DOHH2 (cell line): Measurements from ENCODE around the gene WRAP73.

Source experiments
- H3F3A ChIP-seq: fragments of 200-600 bp; sonication (generic), shearing (Covaris generic); 2 replicates; pipeline ENCODE4 v1.6.0; 2016; ENCODE audit warnings: antibody characterized with exemption, mild to moderate bottlenecking; ENCODE audit not compliant: control insufficient read depth, insufficient read depth
- H3K27ac ChIP-seq: fragments of 200-600 bp; sonication (generic); 2 replicates; pipeline ENCODE4 v1.5.1; 2014; ENCODE audit warnings: low read depth, mild to moderate bottlenecking, low read length, moderate library complexity
- H3K27me3 ChIP-seq: fragments of 200-600 bp; sonication (generic); 2 replicates; pipeline ENCODE4 v1.6.1; 2014; ENCODE audit warnings: mild to moderate bottlenecking, low read length, mixed read lengths; ENCODE audit not compliant: control insufficient read depth
- H3K36me3 ChIP-seq: fragments of 200-600 bp; sonication (generic); 2 replicates; pipeline ENCODE4 v1.6.1; 2014; ENCODE audit warnings: mild to moderate bottlenecking, low read length, moderate library complexity, mixed read lengths; ENCODE audit not compliant: control insufficient read depth
- H3K4me1 ChIP-seq: fragments of 200-600 bp; sonication (generic); 2 replicates; pipeline ENCODE4 v1.6.1; 2014; ENCODE audit warnings: mild to moderate bottlenecking, low read length, mixed read lengths; ENCODE audit not compliant: control insufficient read depth
- H3K4me2 ChIP-seq: fragments of 200-600 bp; sonication (generic); 2 replicates; pipeline ENCODE4 v1.6.0; 2014; ENCODE audit warnings: mild to moderate bottlenecking, low read length, moderate library complexity
- H3K4me3 ChIP-seq: fragments of 200-600 bp; sonication (generic); 2 replicates; pipeline ENCODE4 v1.5.1; 2014; ENCODE audit warnings: mild to moderate bottlenecking, low read length, mixed read lengths
- H3K79me2 ChIP-seq: fragments of 200-600 bp; sonication (generic); 2 replicates; pipeline ENCODE4 v1.6.1; 2014; ENCODE audit warnings: mild to moderate bottlenecking, low read length, mixed read lengths; ENCODE audit not compliant: control insufficient read depth
- H3K9me2 ChIP-seq: fragments of 200-600 bp; sonication (generic); replicated peaks from 2 replicates; pipeline ENCODE4 v1.6.1; 2014; ENCODE audit warnings: mild to moderate bottlenecking, low read length, mixed read lengths; ENCODE audit not compliant: control insufficient read depth
- H3K9me3 ChIP-seq: fragments of 200-600 bp; sonication (generic); 2 replicates; pipeline ENCODE4 v1.6.1; 2014; ENCODE audit warnings: antibody characterized with exemption, low read length, mixed read lengths; ENCODE audit not compliant: control insufficient read depth, insufficient read depth
- H4K20me1 ChIP-seq: fragments of 200-600 bp; sonication (generic); 2 replicates; pipeline ENCODE4 v1.6.0; 2014; ENCODE audit warnings: low read depth, mild to moderate bottlenecking, antibody characterized with exemption, low read length, moderate library complexity; ENCODE audit not compliant: control insufficient read depth, insufficient read depth
- CTCF ChIP-seq: fragments of 200-600 bp; sonication (generic); IDR thresholded peaks from one replicate; pipeline ENCODE4 v1.5.1; 2014; ENCODE audit warnings: antibody characterized with exemption, mild to moderate bottlenecking, low read depth, low read length; ENCODE audit not compliant: poor library complexity, severe bottlenecking
- EZH2phosphoT487 ChIP-seq: fragments of 200-600 bp; sonication (generic); IDR thresholded peaks from 2 replicates; pipeline ENCODE4 v1.6.1; 2017; ENCODE audit warnings: borderline replicate concordance, mild to moderate bottlenecking, antibody characterized with exemption, low read length, moderate library complexity, mixed read lengths

Gene WRAP73

GRCh38 chr1:3599286-3599811 lies 50.6 kb downstream of the WRAP73 start:
- H3K79me2 ChIP-seq: no peaks in the 10 kb centered on the region
- no peaks in the 10 kb centered on the region for H3K36me3 ChIP-seq
- no peak overlapping the region for H3K4me3 ChIP-seq
- H3K9me2 ChIP-seq: no peaks in the 10 kb centered on the region
- TF ChIP-seq EZH2phosphoT487 (no peak), CTCF (no peak)
- H3F3A ChIP-seq: 0 out of 2 replicates have a peak, but pooled peaks cover 5% of the 10 kb centered on the region
- H3K4me2 ChIP-seq: no peak overlapping the region
- no peak overlapping the region for H3K27ac ChIP-seq
- no peaks in the 10 kb centered on the region for H3K27me3 ChIP-seq
- no peaks in the 10 kb centered on the region for H4K20me1 ChIP-seq
- no peaks in the 10 kb centered on the region for H3K9me3 ChIP-seq
- H3K4me1 ChIP-seq: peaks cover 26% of the 10 kb centered on the region

- Histone ChIP-seq H3K27me3 (no peaks in the 10 kb centered on the region), H3K4me2 (peak overlapping the region; percentile 58), H3K4me3 (peak overlapping the region; percentile 27), H4K20me1 (no peaks in the 10 kb centered on the region), H3K4me1 (peaks cover 30% of the 10 kb centered on the region), H3F3A (0 out of 2 replicates have a peak, but pooled peaks cover 5% of the 10 kb centered on the region), H3K27ac (peak overlapping the region; percentile 77), H3K9me2 (no peaks in the 10 kb centered on the region), H3K79me2 (no peaks in the 10 kb centered on the region), H3K9me3 (no peaks in the 10 kb centered on the region), H3K36me3 (no peaks in the 10 kb centered on the region)
- TF ChIP-seq EZH2phosphoT487: no peak
- TF ChIP-seq CTCF: no peak
Measured at GRCh38 chr1:3598522-3599285, 51.2 kb downstream of the WRAP73 start.

GRCh38 chr1:3598051-3598491 lies 51.8 kb downstream of the WRAP73 start:
- Histone ChIP-seq H3F3A (0 out of 2 replicates have a peak, but pooled peaks cover 5% of the 10 kb centered on the region), H3K36me3 (no peaks in the 10 kb centered on the region), H3K27me3 (no peaks in the 10 kb centered on the region), H3K4me2 (peak overlapping the region; percentile 58), H4K20me1 (no peaks in the 10 kb centered on the region), H3K27ac (peak overlapping the region; percentile 77), H3K4me1 (peaks cover 36% of the 10 kb centered on the region), H3K9me3 (no peaks in the 10 kb centered on the region), H3K79me2 (no peaks in the 10 kb centered on the region), H3K4me3 (peak overlapping the region; percentile 27), H3K9me2 (no peaks in the 10 kb centered on the region)
- no peak for TF ChIP-seq CTCF
- no peak for TF ChIP-seq EZH2phosphoT487
